Calu3 (cell line): ENCODE results near the gene NR4A1. TPM values are rescaled to one million over a fixed set of nuclear protein-coding genes. Genes with fewer than 3 reads are reported as not detected.
A peak's percentile ranks its signal among the peaks of the same experiment; 100 is the strongest.

Source experiments
- BruUV-seq: library from RNA; stranded (reverse); fragments of 400-500 nt; replicated peaks from 2 replicates; lab custom pipeline; 2021; lab: Mats Ljungman, UMichigan
- CTCF ChIA-PET: fragments of 300-600 bp; sonication (Branson Sonifier 250); formaldehyde crosslinking; loops from one replicate; lab custom pipeline; 2022; ENCODE audit warnings: antibody characterized with exemption; lab: Charles Lee
- DNase-seq: peaks from one replicate; pipeline ENCODE4 v3.0.0; 2022
- H3K27ac Mint-ChIP-seq: one replicate; pipeline ENCODE4 v1.8.0; 2022; ENCODE audit warnings: mixed read lengths; ENCODE audit not compliant: unreplicated experiment
- H3K27me3 Mint-ChIP-seq: one replicate; pipeline ENCODE4 v1.8.0; 2022; ENCODE audit warnings: mixed read lengths; ENCODE audit not compliant: unreplicated experiment
- H3K36me3 Mint-ChIP-seq: one replicate; pipeline ENCODE4 v1.8.0; 2022; ENCODE audit warnings: mild to moderate bottlenecking, moderate library complexity, mixed read lengths; ENCODE audit not compliant: insufficient read depth, unreplicated experiment
- H3K4me1 Mint-ChIP-seq: one replicate; pipeline ENCODE4 v1.8.0; 2022; ENCODE audit warnings: mild to moderate bottlenecking, low read depth, mixed read lengths; ENCODE audit not compliant: unreplicated experiment
- H3K4me3 Mint-ChIP-seq: one replicate; pipeline ENCODE4 v1.8.0; 2022; ENCODE audit warnings: mild to moderate bottlenecking, low read depth, moderate library complexity, mixed read lengths; ENCODE audit not compliant: unreplicated experiment
- H3K9me3 Mint-ChIP-seq: one replicate; pipeline ENCODE4 v1.8.0; 2022; ENCODE audit warnings: low read depth, mixed read lengths; ENCODE audit not compliant: unreplicated experiment
- CTCF ChIP-seq: fragments of 200-600 bp; IDR thresholded peaks from one replicate; pipeline ENCODE4 v1.8.0; 2022; ENCODE audit warnings: antibody characterized with exemption; ENCODE audit not compliant: unreplicated experiment
- intact Hi-C: fragments of 100-400 bp; cut with micrococcal nuclease; formaldehyde crosslinking; loops from one replicate; pipeline ENCODE4 v1.10.0; 2022; ENCODE audit not compliant: unreplicated experiment
- total RNA-seq: library from RNA; stranded (reverse); gene quantifications from 2 replicates; pipeline ENCODE4 v1.2.3, GENCODE V29; 2022

Gene NR4A1
- total RNA-seq, 1 experiment from 2014 or later = 18.9 TPM

GRCh38 chr12:52022841-52023181 lies 28.4 kb upstream of the NR4A1 start:
- no TSS peak for BruUV-seq
- DNase-seq = peak; percentile 26
- intact Hi-C loops = no loop called here
- TF ChIP-seq CTCF = no peak
- CTCF ChIA-PET = interaction anchor here (1.0 to 6.1 kb wide), 7 partner anchors 10 to 93 kb away, joined by 3 to 73 read pairs (median 6); partner anchors contain the start of gene TAMALIN
- H3K4me1 Mint-ChIP-seq = peaks cover 40% of the 10 kb centered on the region
- peak overlapping the region; percentile 75 for H3K4me3 Mint-ChIP-seq
- no peaks in the 10 kb centered on the region for H3K9me3 Mint-ChIP-seq
- H3K27ac Mint-ChIP-seq = no peak overlapping the region
- peaks cover 18% of the 10 kb centered on the region for H3K36me3 Mint-ChIP-seq
- H3K27me3 Mint-ChIP-seq = no peaks in the 10 kb centered on the region

- no TSS peak for BruUV-seq
- H3K27me3 Mint-ChIP-seq = no peaks in the 10 kb centered on the region
- intact Hi-C loops = no loop called here
- peak; percentile 86 for DNase-seq
- H3K4me3 Mint-ChIP-seq = peak overlapping the region; percentile 75
- peaks cover 18% of the 10 kb centered on the region for H3K36me3 Mint-ChIP-seq
- peaks cover 40% of the 10 kb centered on the region for H3K4me1 Mint-ChIP-seq
- no peaks in the 10 kb centered on the region for H3K9me3 Mint-ChIP-seq
- peak; percentile 83 for TF ChIP-seq CTCF
- CTCF ChIA-PET = interaction anchor here (0.7 to 6.1 kb wide), 9 partner anchors 9 to 739 kb away, joined by 3 to 73 read pairs (median 4); partner anchors contain the start of gene TAMALIN
- no peak overlapping the region for H3K27ac Mint-ChIP-seq
These were observed 27.9 kb upstream of the NR4A1 start for GRCh38 chr12:52023182-52023975.

DNA sequence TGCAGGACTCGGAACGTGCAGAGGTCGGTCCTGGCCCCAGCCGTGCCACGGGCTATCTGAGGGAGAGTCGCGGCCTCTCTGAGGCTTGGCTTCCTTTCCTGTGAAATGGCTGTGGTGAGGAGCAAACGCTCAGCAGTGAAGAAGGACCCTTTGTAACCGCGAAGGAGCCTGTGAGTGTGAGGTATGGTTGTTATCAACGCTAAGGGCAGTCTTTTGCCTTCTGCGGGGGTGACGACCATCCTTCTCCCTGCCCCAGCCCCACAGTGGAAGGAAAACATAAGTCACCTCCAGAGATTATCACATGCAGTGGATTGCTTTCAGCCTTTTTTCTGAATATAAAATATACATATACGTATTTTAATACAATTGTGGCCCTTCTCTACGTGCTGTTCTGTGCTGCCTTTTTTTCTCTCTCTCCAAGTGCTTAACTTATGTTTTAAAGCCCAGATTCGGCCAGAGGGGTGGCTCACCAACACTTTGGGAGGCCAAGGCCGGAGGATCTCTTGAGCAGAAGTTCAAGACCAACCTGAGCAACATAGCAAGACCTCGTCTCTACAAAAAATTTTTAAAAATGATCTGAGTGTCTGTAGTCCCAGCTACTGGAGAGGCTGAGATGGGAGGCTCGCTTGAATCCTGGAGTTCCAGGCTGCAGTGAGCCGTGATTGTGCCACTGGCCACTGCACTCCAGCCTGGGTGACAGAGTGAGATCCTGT lies 27.1 kb upstream of the NR4A1 start:
- H3K4me1 Mint-ChIP-seq = peaks cover 40% of the 10 kb centered on the region
- CTCF ChIA-PET = interaction anchor here (0.7 to 6.1 kb wide), 11 partner anchors 9 to 739 kb away, joined by 3 to 73 read pairs (median 4); partner anchors contain the start of gene TAMALIN
- DNase-seq = no peak
- TF ChIP-seq CTCF = no peak
- no peaks in the 10 kb centered on the region for H3K9me3 Mint-ChIP-seq
- H3K27ac Mint-ChIP-seq = no peak overlapping the region
- H3K27me3 Mint-ChIP-seq = no peaks in the 10 kb centered on the region
- H3K36me3 Mint-ChIP-seq = peaks cover 18% of the 10 kb centered on the region
- peak overlapping the region; percentile 75 for H3K4me3 Mint-ChIP-seq
- no TSS peak for BruUV-seq
- intact Hi-C loops = no loop called here

GRCh38 chr12:52024845-52025230 lies 26.4 kb upstream of the NR4A1 start:
- Mint-ChIP-seq H3K9me3 (no peaks in the 10 kb centered on the region), H3K27me3 (no peaks in the 10 kb centered on the region), H3K4me3 (peak overlapping the region; percentile 75), H3K4me1 (peaks cover 37% of the 10 kb centered on the region), H3K27ac (peak overlapping the region; percentile 45), H3K36me3 (peaks cover 18% of the 10 kb centered on the region)
- CTCF ChIA-PET = interaction anchor here (0.7 to 2.0 kb wide), 22 partner anchors 16 to 106 kb away, joined by 3 to 37 read pairs (median 4); partner anchors contain the start of genes ATG101, NR4A1 and SMIM41
- no peak for DNase-seq
- intact Hi-C loops = loop anchor here (1.0 kb wide), 2 partner anchors 58 to 94 kb away; no protein-coding TSS in a partner anchor
- BruUV-seq = no TSS peak
- no peak for TF ChIP-seq CTCF
